Measurements from ENCODE around the gene RYR1. TPM values are rescaled to one million over a fixed set of nuclear protein-coding genes. Genes with fewer than 3 reads are reported as not detected.
"Not testable (repeated sequence)": the region's sequence is repeated elsewhere in the genome, so short reads cannot be mapped to it uniquely, and the experiment has no call there.

The RYR1 gene
- total RNA-seq, 2 donors from 2014 or later: 0.22 to 0.33 TPM

DNA sequence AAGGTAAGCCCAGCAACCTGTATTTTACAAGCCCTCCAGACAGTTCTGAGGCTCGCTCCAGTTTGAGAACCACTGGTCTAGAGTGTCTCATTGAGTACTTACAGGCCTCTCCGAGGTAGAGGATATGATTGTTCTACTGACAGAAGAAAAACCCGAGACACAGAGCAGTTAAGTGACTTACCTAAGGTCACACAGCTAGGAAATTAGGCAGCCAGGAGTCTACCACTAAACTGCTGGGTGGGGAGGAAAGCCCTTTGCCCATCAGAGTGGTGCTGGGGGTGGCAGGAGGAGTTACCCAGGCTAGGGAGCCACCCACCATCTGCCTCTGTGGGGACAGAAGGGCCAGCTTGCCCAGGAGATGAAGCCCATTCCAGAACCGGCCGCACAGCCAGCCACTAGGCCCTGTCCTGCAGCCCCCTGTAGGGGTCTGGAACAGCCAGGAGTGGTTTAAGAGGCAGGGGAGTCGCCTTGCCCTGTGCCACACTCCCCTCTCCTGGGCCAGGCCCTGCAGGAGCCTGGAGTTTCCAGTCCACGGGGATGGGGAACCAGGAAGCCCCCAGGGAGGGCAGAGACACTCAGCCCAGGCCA is 8.2 kb upstream of the RYR1 start:
- H3K27ac Mint-ChIP-seq: no peak overlapping the region
- no peaks in the 10 kb centered on the region for H3K9me3 Mint-ChIP-seq
- ATAC-seq (no peak), DNase-seq (ENCODE audit: low spot score) (no peak)
- peaks cover 13 to 28% of the 10 kb centered on the region in 2 donors for H3K4me1 Mint-ChIP-seq (ENCODE audit: low read depth in 2 of 2)
- peak overlapping the region; percentile 51 for H3K4me3 Mint-ChIP-seq
- no peaks in the 10 kb centered on the region for H3K36me3 Mint-ChIP-seq
- H3K27me3 Mint-ChIP-seq: peaks cover 0 to 9% of the 10 kb centered on the region in 2 donors

DNA sequence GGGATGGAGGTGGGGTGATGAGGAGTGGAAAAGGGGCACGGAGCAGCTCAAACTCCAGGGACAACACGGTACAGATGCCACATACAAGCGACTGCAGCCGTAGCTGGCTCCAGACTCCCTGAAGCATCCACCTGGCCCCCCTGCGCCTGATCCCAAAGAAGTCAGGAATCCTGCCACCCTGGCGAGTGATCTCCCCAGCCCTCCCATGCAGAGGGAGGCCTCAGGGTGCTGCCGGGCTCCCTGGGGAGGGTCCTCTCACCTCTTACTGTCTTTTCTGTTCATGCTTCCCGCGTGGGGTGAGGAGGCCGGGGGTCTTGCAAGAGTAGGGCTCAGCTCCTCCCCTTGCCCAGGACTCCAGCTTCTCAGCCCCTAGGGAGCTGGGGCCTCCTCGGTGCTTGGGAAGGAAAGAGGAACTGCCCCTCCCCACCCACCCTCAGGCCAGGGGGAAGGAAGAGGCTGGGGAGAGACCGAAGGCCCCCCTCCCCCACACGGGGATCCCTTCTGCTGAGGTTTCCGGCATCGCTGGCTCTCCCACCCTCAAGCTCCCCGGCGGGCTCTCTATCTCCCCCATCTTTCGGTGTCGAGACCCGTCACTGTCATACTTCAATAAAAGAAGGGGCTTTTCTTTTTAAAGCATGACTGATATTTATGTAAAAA is 7.6 kb upstream of the RYR1 start, which contains the start of gene RASGRP4:
RASGRP4 (minus strand) TSS at position 410 of the 657 bp plus-strand sequence; CDS start at position 282, 128 bp downstream.
- H3K4me3 Mint-ChIP-seq: peak within 1 kb of the TSS; percentile 53
- H3K4me1 Mint-ChIP-seq (ENCODE audit: low read depth in 2 of 2): peaks cover 13 to 28% of the 10 kb centered on the region in 2 donors
- no peak for DNase-seq (ENCODE audit: low spot score)
- no peaks in the 10 kb centered on the region for H3K9me3 Mint-ChIP-seq
- H3K27me3 Mint-ChIP-seq: peaks cover 0 to 9% of the 10 kb centered on the region in 2 donors
- no peaks in the 10 kb centered on the region for H3K36me3 Mint-ChIP-seq
- ATAC-seq: peak in 1 of 2 donors; percentile 39
- H3K27ac Mint-ChIP-seq: peak within 1 kb of the TSS; percentile 55 to 60

DNA sequence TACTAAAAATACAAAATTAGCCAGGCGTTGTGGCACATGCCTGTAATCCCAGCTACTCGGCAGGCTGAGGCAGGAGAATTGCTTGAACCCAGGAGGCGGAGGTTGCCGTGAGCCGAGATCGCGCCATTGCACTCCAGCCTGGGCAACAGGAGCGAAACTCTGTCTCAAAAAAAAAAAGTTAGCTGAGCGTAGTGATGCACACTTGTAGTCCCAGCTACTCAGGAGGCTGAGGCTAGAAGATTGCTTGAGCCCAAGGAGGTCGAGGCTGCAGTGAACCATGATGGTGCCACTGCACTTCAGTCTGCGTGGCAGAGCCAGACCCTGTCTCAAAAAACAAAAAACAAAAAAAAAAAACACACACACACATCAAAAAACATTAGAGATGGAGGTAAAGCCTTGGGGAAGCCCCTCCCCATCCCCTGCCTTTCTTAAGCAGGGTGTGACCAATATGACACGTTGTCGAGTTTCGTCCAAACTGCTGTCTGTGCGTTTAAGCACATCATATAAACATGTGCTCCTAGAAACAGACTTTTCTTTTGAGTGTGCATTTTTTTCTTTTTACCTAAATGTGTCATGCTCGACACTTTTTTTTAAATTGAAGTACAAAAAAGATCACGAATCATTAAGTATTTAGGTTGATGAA is 6.3 kb upstream of the RYR1 start:
- H3K36me3 Mint-ChIP-seq; H3K9me3 Mint-ChIP-seq; H3K27me3 Mint-ChIP-seq; DNase-seq (ENCODE audit: low spot score): not testable (repeated sequence)
- H3K4me3 Mint-ChIP-seq: peak overlapping the region; percentile 36
- peak overlapping the region; percentile 23 to 38 for H3K27ac Mint-ChIP-seq
- peaks cover 13 to 28% of the 10 kb centered on the region in 2 donors for H3K4me1 Mint-ChIP-seq (ENCODE audit: low read depth in 2 of 2)
- ATAC-seq: peak; percentile 67 to 87

DNA sequence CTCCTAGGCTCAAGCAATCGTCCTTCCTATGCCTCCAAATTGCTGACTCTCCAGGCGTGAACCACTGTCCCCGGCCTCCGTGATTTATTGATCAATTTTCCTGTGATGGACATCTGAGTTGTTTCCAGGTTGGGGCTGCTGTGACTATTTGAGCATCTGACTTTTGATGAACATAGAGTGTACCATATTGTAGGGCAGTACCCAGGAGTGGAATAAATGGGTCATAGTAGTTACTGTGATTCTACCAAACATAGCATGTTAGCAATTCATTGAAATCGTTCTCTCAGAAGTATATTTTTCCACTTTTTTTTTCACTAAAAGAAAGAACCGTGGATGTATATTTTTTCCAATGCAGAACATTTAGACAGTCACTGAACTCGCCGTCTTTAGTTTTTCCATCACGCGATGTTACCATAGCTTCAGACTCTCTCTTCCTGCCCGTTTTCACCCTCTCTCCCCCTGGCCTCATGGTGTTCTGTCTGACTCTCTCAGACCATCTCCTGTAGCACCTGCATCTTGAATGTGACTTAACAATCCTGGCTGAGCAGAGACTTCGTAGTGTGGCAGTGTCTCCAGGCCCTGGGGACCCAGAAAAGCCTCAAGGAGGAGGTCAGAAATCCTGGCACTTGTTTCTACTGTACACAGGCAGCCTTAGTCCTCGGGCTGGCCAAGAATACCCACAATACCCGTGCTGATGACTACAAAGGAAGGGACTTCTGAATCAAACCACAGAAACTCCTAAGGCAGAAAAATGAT is 4.3 kb upstream of the RYR1 start:
- ATAC-seq (no peak), DNase-seq (ENCODE audit: low spot score) (no peak)
- no peaks in the 10 kb centered on the region for H3K36me3 Mint-ChIP-seq

DNA sequence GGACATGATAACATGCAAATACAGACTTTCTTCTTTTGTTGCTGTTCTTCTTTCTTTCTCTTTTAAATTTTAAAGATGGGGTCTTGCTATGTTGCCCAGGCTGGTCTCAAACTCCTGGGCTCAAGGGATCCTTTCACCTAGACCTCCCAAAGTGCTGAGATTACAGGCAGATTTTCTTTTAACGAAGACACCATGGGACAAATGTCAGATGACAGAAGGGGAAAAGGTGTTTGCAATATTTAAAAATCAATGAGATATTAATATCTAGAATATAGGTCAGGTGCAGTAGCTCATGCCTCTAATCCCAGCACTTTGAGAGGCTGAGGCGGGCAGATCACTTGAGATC is 3.7 kb upstream of the RYR1 start:
- ATAC-seq (no peak), DNase-seq (ENCODE audit: low spot score) (no peak)
- no peak overlapping the region for H3K4me3 Mint-ChIP-seq
- H3K9me3 Mint-ChIP-seq: no peaks in the 10 kb centered on the region
- peaks cover 19 to 38% of the 10 kb centered on the region in 2 donors for H3K4me1 Mint-ChIP-seq (ENCODE audit: low read depth in 2 of 2)
- peaks cover 9 to 18% of the 10 kb centered on the region in 2 donors for H3K27me3 Mint-ChIP-seq
- peak overlapping the region; percentile 14 to 77 for H3K27ac Mint-ChIP-seq
- H3K36me3 Mint-ChIP-seq: no peaks in the 10 kb centered on the region

More for the DNA sequence above, 4.3 kb upstream of the RYR1 start:
- Mint-ChIP-seq H3K27me3 (peaks cover 5 to 15% of the 10 kb centered on the region in 2 donors), H3K4me3 (no peak overlapping the region), H3K27ac (peak overlapping the region; percentile 14 to 77), H3K4me1 (ENCODE audit: low read depth in 2 of 2) (peaks cover 17 to 35% of the 10 kb centered on the region in 2 donors), H3K9me3 (no peaks in the 10 kb centered on the region)

DNA sequence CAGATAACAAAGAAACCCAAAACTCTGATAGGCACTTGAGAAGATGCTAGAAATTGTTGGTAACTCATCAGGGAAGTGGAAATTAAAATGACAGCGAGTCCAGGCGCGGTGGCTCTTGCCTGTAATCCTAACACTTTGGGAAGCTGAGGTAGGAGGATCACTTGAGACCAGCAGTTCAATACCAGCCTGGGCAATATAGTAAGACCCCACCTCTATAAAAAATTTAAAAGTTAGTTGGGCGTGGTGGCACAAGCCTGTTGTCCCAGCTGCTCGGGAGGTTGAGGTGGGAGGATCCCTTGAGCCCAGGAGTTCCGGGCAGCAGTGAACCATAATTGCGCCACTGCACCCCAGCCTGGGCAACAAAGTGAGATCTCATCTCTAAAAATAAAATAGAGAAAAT is 2.6 kb upstream of the RYR1 start:
- Mint-ChIP-seq H3K27me3 (peaks cover 9 to 16% of the 10 kb centered on the region in 2 donors), H3K27ac (no peak overlapping the region), H3K4me3 (no peak overlapping the region), H3K9me3 (no peaks in the 10 kb centered on the region), H3K36me3 (no peaks in the 10 kb centered on the region), H3K4me1 (ENCODE audit: low read depth in 2 of 2) (peaks cover 19 to 33% of the 10 kb centered on the region in 2 donors)
- no peak for DNase-seq (ENCODE audit: low spot score)
- ATAC-seq: no peak

DNA sequence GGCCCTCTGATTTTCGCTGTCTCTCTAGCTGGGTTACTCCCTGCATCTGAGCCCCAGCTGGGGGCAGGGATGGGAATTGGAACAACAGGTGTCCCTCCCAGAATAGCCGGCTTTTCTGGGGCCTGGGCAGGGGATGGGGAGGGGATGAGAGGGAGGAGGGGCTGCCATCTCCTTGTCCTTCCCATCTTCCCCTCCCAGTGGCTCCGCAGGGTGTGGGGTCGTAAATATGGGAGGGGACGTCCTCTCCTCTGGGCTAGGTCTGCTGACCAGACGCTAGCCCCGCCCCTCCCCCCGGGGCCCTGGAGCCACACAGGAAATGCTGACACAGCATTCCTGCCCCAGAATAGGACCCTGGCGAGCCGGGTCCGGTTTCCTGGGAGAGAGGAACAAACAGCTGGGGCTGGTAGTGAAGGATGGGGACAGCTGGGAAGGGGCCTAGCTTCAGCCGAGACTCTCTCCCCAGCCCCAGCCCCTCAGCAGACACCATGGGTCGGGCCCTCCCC is 1.1 kb downstream of the RYR1 start:
- ATAC-seq: no peak
- H3K36me3 Mint-ChIP-seq: no peaks in the 10 kb centered on the region
- peaks cover 9 to 12% of the 10 kb centered on the region in 2 donors for H3K27me3 Mint-ChIP-seq
- peaks cover 9 to 12% of the 10 kb centered on the region in 2 donors for H3K4me1 Mint-ChIP-seq (ENCODE audit: low read depth in 2 of 2)
- no peak for DNase-seq (ENCODE audit: low spot score)
- peak overlapping the region; percentile 39 for H3K4me3 Mint-ChIP-seq
- no peak overlapping the region for H3K27ac Mint-ChIP-seq
- no peaks in the 10 kb centered on the region for H3K9me3 Mint-ChIP-seq

DNA sequence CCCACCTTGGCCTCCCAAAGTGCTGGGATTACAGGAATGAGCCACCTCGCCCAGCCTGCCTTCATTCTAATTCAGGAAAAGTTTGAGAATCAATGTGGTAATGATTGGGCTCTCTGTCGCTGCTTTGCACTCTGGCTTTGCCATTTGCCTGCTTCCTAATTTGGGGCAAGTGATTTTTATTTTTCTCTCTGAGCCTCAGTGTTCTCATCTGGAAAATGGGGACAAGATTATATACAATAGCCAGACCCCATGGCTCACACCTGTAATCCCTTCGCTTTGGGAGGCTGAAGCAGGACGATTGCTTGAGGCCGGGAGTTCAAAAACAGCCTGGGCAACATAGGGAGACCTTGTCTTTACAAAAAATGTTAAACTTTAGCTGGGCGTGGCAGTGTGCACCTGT is 3.8 kb downstream of the RYR1 start:
- no peak for DNase-seq (ENCODE audit: low spot score)
- no peak overlapping the region for H3K27ac Mint-ChIP-seq

DNA sequence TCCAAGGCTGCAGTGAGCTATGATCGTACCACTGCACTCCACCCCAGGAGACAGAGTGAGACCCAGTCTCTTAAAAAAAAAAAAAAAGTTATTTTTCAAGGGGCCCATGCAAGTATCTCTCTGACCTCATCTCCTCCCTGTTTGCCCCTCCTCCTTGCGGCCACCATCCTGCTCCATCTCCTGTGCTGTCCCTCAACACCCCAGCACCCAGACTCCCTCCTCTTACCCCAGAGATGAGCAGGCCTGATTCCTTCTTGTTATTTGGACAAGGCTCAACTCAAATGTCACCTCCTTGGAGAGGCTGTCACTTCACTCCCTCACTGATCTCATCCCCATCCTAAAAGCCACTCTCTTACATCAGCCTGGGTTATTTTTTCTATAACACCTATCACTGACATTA is 4.4 kb downstream of the RYR1 start:
- ATAC-seq: no peak
- peaks cover 12 to 15% of the 10 kb centered on the region in 2 donors for H3K27me3 Mint-ChIP-seq
- H3K27ac Mint-ChIP-seq: no peak overlapping the region

More for the DNA sequence above, 3.8 kb downstream of the RYR1 start:
- Mint-ChIP-seq H3K36me3 (no peaks in the 10 kb centered on the region), H3K4me1 (ENCODE audit: low read depth in 2 of 2) (peaks cover 7 to 10% of the 10 kb centered on the region in 2 donors), H3K9me3 (no peaks in the 10 kb centered on the region), H3K27me3 (peaks cover 12 to 15% of the 10 kb centered on the region in 2 donors), H3K4me3 (no peak overlapping the region)
- ATAC-seq: no peak

DNA sequence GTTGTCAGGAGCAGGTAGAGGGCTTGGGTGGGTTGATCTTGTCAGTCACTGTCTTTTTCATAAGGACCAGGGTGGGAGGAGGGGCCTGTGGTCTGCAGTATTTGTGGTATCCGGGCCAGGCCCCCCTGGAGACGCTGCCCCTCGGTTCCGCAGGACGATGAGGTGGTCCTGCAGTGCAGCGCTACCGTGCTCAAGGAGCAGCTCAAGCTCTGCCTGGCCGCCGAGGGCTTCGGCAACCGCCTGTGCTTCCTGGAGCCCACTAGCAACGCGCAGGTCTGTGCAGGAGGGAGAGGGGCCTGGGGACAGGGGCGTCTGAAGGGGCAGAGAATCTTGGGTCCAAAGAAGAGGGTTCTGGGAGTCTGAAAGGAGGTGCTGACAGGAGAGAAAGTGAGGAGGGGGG is 7.1 kb downstream of the RYR1 start:
- no peak for ATAC-seq
- H3K9me3 Mint-ChIP-seq: no peaks in the 10 kb centered on the region
- no peak overlapping the region for H3K4me3 Mint-ChIP-seq
- H3K27ac Mint-ChIP-seq: no peak overlapping the region
- no peak for DNase-seq (ENCODE audit: low spot score)
- H3K4me1 Mint-ChIP-seq (ENCODE audit: low read depth in 2 of 2): no peaks in the 10 kb centered on the region
- H3K27me3 Mint-ChIP-seq: peaks cover 5 to 7% of the 10 kb centered on the region in 2 donors
- H3K36me3 Mint-ChIP-seq: no peaks in the 10 kb centered on the region

More for the DNA sequence above, 4.4 kb downstream of the RYR1 start:
- Mint-ChIP-seq H3K9me3 (no peaks in the 10 kb centered on the region), H3K4me3 (no peak overlapping the region), H3K36me3 (no peaks in the 10 kb centered on the region), H3K4me1 (ENCODE audit: low read depth in 2 of 2) (peaks cover 7 to 10% of the 10 kb centered on the region in 2 donors)
- no peak for DNase-seq (ENCODE audit: low spot score)

DNA sequence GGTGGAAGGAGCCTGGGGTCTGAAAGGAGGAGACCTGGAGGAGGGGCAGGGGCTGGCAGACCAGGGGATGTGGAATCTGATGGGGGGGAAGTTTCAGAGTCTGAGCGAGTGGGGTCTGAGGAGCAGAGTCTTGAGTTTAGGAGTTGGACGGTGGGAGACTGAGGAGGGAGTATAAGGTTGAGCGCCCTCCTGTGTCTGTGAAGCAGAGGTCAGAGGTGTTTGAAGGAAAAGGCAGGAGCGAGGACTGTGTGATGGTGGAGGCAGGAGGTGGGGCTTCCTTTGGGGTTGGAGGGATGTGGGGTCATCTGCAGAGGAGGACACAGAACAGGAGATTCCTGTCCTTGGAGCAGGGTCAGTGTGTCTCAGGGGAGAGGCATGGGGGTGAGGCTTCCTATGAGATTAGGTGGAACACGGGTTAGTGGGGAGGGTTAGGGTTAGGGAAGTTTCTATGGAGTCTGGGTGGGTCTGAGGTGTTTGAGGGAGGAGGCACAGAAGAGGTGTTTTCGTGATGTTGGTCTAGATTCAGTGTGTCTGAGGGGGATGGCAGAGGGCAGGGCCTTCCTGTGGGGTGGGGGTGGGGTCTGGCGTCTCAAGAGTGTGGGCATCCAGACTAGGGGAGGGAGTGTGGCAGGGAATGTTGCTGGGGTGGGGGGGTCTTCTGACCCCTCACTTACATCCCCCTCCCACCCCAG is 8.3 kb downstream of the RYR1 start:
- no peak overlapping the region for H3K4me3 Mint-ChIP-seq
- DNase-seq (ENCODE audit: low spot score) (no peak), ATAC-seq (no peak)
- peaks cover 0 to 4% of the 10 kb centered on the region in 2 donors for H3K4me1 Mint-ChIP-seq (ENCODE audit: low read depth in 2 of 2)
- H3K27ac Mint-ChIP-seq: no peak overlapping the region
- no peaks in the 10 kb centered on the region for H3K36me3 Mint-ChIP-seq
- H3K9me3 Mint-ChIP-seq: no peaks in the 10 kb centered on the region
- peaks cover 5 to 7% of the 10 kb centered on the region in 2 donors for H3K27me3 Mint-ChIP-seq

DNA sequence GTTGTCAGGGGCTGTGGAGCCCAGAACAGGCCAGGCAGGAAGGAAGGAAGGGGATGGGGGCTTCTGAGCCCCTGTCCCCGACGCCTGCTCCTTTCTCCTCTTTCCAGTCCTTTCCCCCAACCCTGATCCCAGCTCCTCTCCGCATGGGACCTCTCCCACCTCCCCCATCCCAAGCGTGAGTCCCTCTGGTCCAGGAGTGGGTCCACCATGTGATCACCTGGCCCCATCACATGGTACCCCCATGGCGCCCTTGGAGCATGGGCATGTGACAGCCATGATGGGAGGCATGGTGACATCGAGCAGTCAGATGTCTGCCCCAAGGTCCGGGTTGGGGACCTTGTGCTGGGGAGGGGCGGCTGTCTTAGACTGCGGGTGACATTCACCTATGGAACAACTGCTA is 9.2 kb downstream of the RYR1 start:
- Mint-ChIP-seq H3K27ac (no peak overlapping the region), H3K4me3 (no peak overlapping the region), H3K27me3 (peaks cover 5 to 7% of the 10 kb centered on the region in 2 donors), H3K9me3 (no peaks in the 10 kb centered on the region), H3K4me1 (ENCODE audit: low read depth in 2 of 2) (peaks cover 0 to 4% of the 10 kb centered on the region in 2 donors), H3K36me3 (no peaks in the 10 kb centered on the region)
- ATAC-seq: peak in 1 of 2 donors; percentile 18
- DNase-seq (ENCODE audit: low spot score): no peak

DNA sequence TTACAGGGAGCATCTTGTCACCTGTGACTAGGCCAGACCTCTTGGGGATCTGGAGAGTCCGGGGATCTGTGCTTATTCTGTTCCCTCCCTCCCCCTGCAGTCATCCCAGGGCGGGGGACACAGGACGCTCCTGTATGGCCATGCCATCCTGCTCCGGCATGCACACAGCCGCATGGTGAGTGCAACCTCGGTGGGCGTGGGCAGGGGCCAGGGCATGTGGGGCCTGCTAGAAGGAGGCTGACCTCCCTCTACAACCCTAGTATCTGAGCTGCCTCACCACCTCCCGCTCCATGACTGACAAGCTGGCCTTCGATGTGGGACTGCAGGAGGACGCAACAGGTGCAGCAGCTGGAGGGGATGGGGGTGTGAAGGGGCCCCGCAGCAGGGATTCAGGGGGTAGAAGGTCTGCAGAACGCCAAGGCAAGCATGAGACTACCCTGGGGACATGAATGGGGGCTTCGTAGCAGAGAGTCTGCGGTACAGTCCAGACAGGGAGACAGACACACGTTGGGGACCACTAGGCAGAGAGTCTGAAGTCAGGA is 10.0 kb downstream of the RYR1 start:
- DNase-seq (ENCODE audit: low spot score) (no peak), ATAC-seq (peak in 1 of 2 donors; percentile 11)
- H3K9me3 Mint-ChIP-seq: no peaks in the 10 kb centered on the region
- peaks cover 3 to 5% of the 10 kb centered on the region in 2 donors for H3K27me3 Mint-ChIP-seq
- H3K4me3 Mint-ChIP-seq: no peak overlapping the region
- H3K4me1 Mint-ChIP-seq (ENCODE audit: low read depth in 2 of 2): peaks cover 0 to 4% of the 10 kb centered on the region in 2 donors
- no peaks in the 10 kb centered on the region for H3K36me3 Mint-ChIP-seq
- no peak overlapping the region for H3K27ac Mint-ChIP-seq
